H9 (cell line): ENCODE data around the gene TMEM91. TPM values are rescaled to one million over a fixed set of nuclear protein-coding genes. Genes with fewer than 3 reads are reported as not detected.

Experiments
- DNase-seq: peaks from one replicate; pipeline ENCODE4 v3.0.0-alpha.2; 2017
- H2AFZ ChIP-seq: one replicate; pipeline ENCODE4 v1.6.1; 2013; ENCODE audit warnings: mild to moderate bottlenecking, low read length, control low read depth, moderate library complexity
- H2AK5ac ChIP-seq: 2 replicates; pipeline ENCODE4 v1.6.1; 2013; ENCODE audit warnings: low read length, control low read depth, mixed read lengths; ENCODE audit not compliant: insufficient read length
- H2BK120ac ChIP-seq: one replicate; pipeline ENCODE4 v1.6.1; 2013; ENCODE audit warnings: low read depth, mild to moderate bottlenecking, low read length, control low read depth, inconsistent platforms; ENCODE audit not compliant: poor library complexity, severe bottlenecking
- H2BK12ac ChIP-seq: 2 replicates; pipeline ENCODE4 v1.6.1; 2013; ENCODE audit warnings: low read length, control low read depth, mixed read lengths, low read depth; ENCODE audit not compliant: insufficient read length
- H2BK15ac ChIP-seq: 2 replicates; pipeline ENCODE4 v1.6.1; 2013; ENCODE audit warnings: low read depth, low read length, control low read depth
- H2BK20ac ChIP-seq: one replicate; pipeline ENCODE4 v1.6.1; 2013; ENCODE audit warnings: low read depth, mild to moderate bottlenecking, low read length, control low read depth, inconsistent platforms; ENCODE audit not compliant: poor library complexity, severe bottlenecking
- H2BK5ac ChIP-seq: 2 replicates; pipeline ENCODE4 v1.6.1; 2013; ENCODE audit warnings: low read length, control low read depth, mixed read lengths; ENCODE audit not compliant: insufficient read length
- H3K14ac ChIP-seq: 2 replicates; pipeline ENCODE4 v1.6.1; 2013; ENCODE audit warnings: low read length, control low read depth; ENCODE audit not compliant: insufficient read depth
- H3K18ac ChIP-seq: 2 replicates; pipeline ENCODE4 v1.6.1; 2013; ENCODE audit warnings: low read depth, mild to moderate bottlenecking, mixed read lengths, low read length, control low read depth; ENCODE audit not compliant: insufficient read length
- H3K23ac ChIP-seq: 2 replicates; pipeline ENCODE4 v1.6.1; 2013; ENCODE audit warnings: low read length, control low read depth, mixed read lengths, low read depth; ENCODE audit not compliant: insufficient read length
- H3K23me2 ChIP-seq: 2 replicates; pipeline ENCODE4 v1.6.1; 2013; ENCODE audit warnings: low read depth, mild to moderate bottlenecking, mixed read lengths, low read length, control low read depth; ENCODE audit not compliant: insufficient read length, poor library complexity, severe bottlenecking
- H3K27ac ChIP-seq: 2 replicates; pipeline ENCODE4 v1.5.1; 2013; ENCODE audit warnings: low read length, control low read depth, mixed read lengths, low read depth; ENCODE audit not compliant: insufficient read length
- H3K27me3 ChIP-seq: 2 replicates; pipeline ENCODE4 v1.6.1; 2013; ENCODE audit warnings: low read length, control low read depth, inconsistent platforms; ENCODE audit not compliant: insufficient read depth
- H3K4ac ChIP-seq: 2 replicates; pipeline ENCODE4 v1.6.1; 2013; ENCODE audit warnings: low read depth, mild to moderate bottlenecking, control low read depth, inconsistent platforms, low read length, moderate library complexity
- H3K4me1 ChIP-seq: 2 replicates; pipeline ENCODE4 v1.6.1; 2013; ENCODE audit warnings: low read length, control low read depth, inconsistent platforms; ENCODE audit not compliant: insufficient read depth
- H3K4me2 ChIP-seq: 2 replicates; pipeline ENCODE4 v1.6.1; 2013; ENCODE audit warnings: low read length, control low read depth, mixed read lengths; ENCODE audit not compliant: insufficient read length, insufficient read depth
- H3K56ac ChIP-seq: 2 replicates; pipeline ENCODE4 v1.6.1; 2013; ENCODE audit warnings: low read depth, mild to moderate bottlenecking, mixed read lengths, low read length, control low read depth; ENCODE audit not compliant: insufficient read length
- H3K79me1 ChIP-seq: 2 replicates; pipeline ENCODE4 v1.6.1; 2013; ENCODE audit warnings: low read depth, mild to moderate bottlenecking, moderate library complexity, low read length, control low read depth, inconsistent platforms; ENCODE audit not compliant: insufficient read depth, poor library complexity, severe bottlenecking
- H3K79me2 ChIP-seq: 2 replicates; pipeline ENCODE4 v1.6.1; 2013; ENCODE audit warnings: low read length, control low read depth, inconsistent platforms; ENCODE audit not compliant: insufficient read depth
- H3K9ac ChIP-seq: 2 replicates; pipeline ENCODE4 v1.6.1; 2013; ENCODE audit warnings: low read length, control low read depth, mixed read lengths; ENCODE audit not compliant: insufficient read length; ENCODE audit errors: extremely low read depth
- H3K9me3 ChIP-seq: one replicate; pipeline ENCODE4 v1.6.1; 2013; ENCODE audit warnings: low read depth, low read length, inconsistent platforms; ENCODE audit not compliant: control insufficient read depth
- H3T11ph ChIP-seq: one replicate; pipeline ENCODE4 v1.6.1; 2013; ENCODE audit warnings: mild to moderate bottlenecking, low read length, control low read depth, inconsistent platforms
- H4K20me1 ChIP-seq: one replicate; pipeline ENCODE4 v1.6.1; 2013; ENCODE audit not compliant: control insufficient read depth, insufficient read length, insufficient read depth
- H4K5ac ChIP-seq: 2 replicates; pipeline ENCODE4 v1.6.1; 2013; ENCODE audit warnings: low read depth, mild to moderate bottlenecking, mixed read lengths, low read length, control low read depth; ENCODE audit not compliant: insufficient read length
- H4K8ac ChIP-seq: replicated peaks from 2 replicates; pipeline ENCODE4 v1.6.1; 2013; ENCODE audit warnings: low read length, control low read depth, mixed read lengths, low read depth; ENCODE audit not compliant: insufficient read length
- H4K91ac ChIP-seq: 2 replicates; pipeline ENCODE4 v1.6.1; 2013; ENCODE audit warnings: low read depth, mild to moderate bottlenecking, moderate library complexity, mixed read lengths, low read length, control low read depth; ENCODE audit not compliant: insufficient read length
- H3K27ac Mint-ChIP-seq, 3 experiments: 2 replicates in 2 of 3; 3 replicates in 1 of 3; pipeline ENCODE4 v1.8.0; 2020 to 2021; ENCODE audit warnings: mixed read lengths in 3 of 3, mild to moderate bottlenecking in 1 of 3, moderate library complexity in 1 of 3
- H3K27me3 Mint-ChIP-seq: 2 replicates; pipeline ENCODE4 v1.8.0; 2021; ENCODE audit warnings: low read depth, mild to moderate bottlenecking, moderate library complexity, mixed read lengths
- H3K36me3 Mint-ChIP-seq, 3 experiments: 2 replicates in 2 of 3; 3 replicates in 1 of 3; pipeline ENCODE4 v1.8.0; 2020 to 2021; ENCODE audit warnings: low read depth in 3 of 3, mixed read lengths in 3 of 3; ENCODE audit not compliant: insufficient read depth in 1 of 3
- H3K4me1 Mint-ChIP-seq, 2 experiments: 2 replicates each; pipeline ENCODE4 v1.8.0; 2020; ENCODE audit warnings: mixed read lengths in 2 of 2
- H3K4me3 Mint-ChIP-seq, 2 experiments: 2 replicates in 1 of 2; 3 replicates in 1 of 2; pipeline ENCODE4 v1.8.0; 2020 to 2021; ENCODE audit warnings: mild to moderate bottlenecking in 2 of 2, mixed read lengths in 2 of 2, moderate library complexity in 1 of 2
- H3K9me3 Mint-ChIP-seq, 2 experiments: 2 replicates in 1 of 2; 3 replicates in 1 of 2; pipeline ENCODE4 v1.8.0; 2020; ENCODE audit warnings: mild to moderate bottlenecking in 2 of 2, mixed read lengths in 2 of 2, moderate library complexity in 1 of 2
- WGBS: extraction: QIAGEN DNeasy Blood & Tissue Kit; methylation state at CpG from one replicate; pipeline ENCODE4 v1.1.7; 2013; ENCODE audit warnings: missing lambda C conversion rate, low lambda C conversion rate, mixed read lengths; ENCODE audit not compliant: insufficient read length; ENCODE audit errors: extremely low coverage; 5-methylcytosine and 5-hydroxymethylcytosine counted together
- total RNA-seq: library from RNA; stranded (reverse); gene quantifications from 2 replicates; pipeline ENCODE4 v1.2.1, GENCODE V29; 2021
- TF ChIP-seq, protein P1 (sequence below): fragments of 200-600 bp; sonication (generic); conservative IDR thresholded peaks from 3 replicates; pipeline ENCODE4 v1.8.0; 2021; ENCODE audit warnings: antibody characterized with exemption, mild to moderate bottlenecking

TMEM91 gene
- total RNA-seq, 1 experiment from 2014 or later = 5.7 TPM

DNA sequence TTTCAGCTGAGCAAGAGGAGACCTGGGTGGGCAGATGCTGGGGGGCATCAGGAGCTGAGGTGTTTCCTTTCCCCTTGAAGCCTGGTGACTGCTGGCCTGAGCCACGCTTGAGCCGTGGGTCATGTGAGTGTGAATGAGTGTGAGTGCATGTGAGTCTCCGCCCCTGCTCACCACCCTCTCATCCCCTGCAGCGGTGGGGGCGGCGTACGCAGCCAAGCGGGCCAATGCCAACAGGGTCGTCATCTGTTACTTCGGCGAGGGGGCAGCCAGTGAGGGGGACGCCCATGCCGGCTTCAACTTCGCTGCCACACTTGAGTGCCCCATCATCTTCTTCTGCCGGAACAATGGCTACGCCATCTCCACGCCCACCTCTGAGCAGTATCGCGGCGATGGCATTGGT is 45.6 kb downstream of the TMEM91 start:
- no peak for DNase-seq
- Mint-ChIP-seq H3K27ac (peak overlapping the region in 2 of 3 experiments; percentile 20 to 70; a peak in 4 of 7 replicates), H3K4me3 (no peak overlapping the region), H3K36me3 (peaks cover 14 to 51% (median 43%) of the 10 kb centered on the region in 3 experiments; a peak in 6 of 7 replicates), H3K27me3 (no peaks in the 10 kb centered on the region; the same call in none of the 2 replicates), H3K4me1 (peaks cover 3 to 11% of the 10 kb centered on the region in 2 experiments), H3K9me3 (no peaks in the 10 kb centered on the region)
- WGBS = no CpG with 5 or more reads among the region's 20 CpGs
- no peak overlapping the region for H2BK120ac ChIP-seq
- no peaks in the 10 kb centered on the region for H3K79me1 ChIP-seq
- no peak overlapping the region for H2BK20ac ChIP-seq
- no peak overlapping the region for H2BK15ac ChIP-seq
- peaks cover 2% of the 10 kb centered on the region for H4K20me1 ChIP-seq
- no peaks in the 10 kb centered on the region for H3K9me3 ChIP-seq
- H2BK5ac ChIP-seq = no peak overlapping the region
- no peak overlapping the region for H3K23ac ChIP-seq
- no peak overlapping the region for H4K91ac ChIP-seq
- H3K23me2 ChIP-seq = no peaks in the 10 kb centered on the region
- no peak overlapping the region for H4K8ac ChIP-seq
- H3K56ac ChIP-seq = no peak overlapping the region
- no peak overlapping the region for H3K9ac ChIP-seq
- no peak overlapping the region for H3K4ac ChIP-seq
- H3K27me3 ChIP-seq = no peaks in the 10 kb centered on the region
- H2BK12ac ChIP-seq = no peak overlapping the region
- no peak overlapping the region for H3K27ac ChIP-seq
- no peak overlapping the region for H3K14ac ChIP-seq
- no peaks in the 10 kb centered on the region for H3K79me2 ChIP-seq
- no peak overlapping the region for H3K18ac ChIP-seq
- TF ChIP-seq, protein P1, sequence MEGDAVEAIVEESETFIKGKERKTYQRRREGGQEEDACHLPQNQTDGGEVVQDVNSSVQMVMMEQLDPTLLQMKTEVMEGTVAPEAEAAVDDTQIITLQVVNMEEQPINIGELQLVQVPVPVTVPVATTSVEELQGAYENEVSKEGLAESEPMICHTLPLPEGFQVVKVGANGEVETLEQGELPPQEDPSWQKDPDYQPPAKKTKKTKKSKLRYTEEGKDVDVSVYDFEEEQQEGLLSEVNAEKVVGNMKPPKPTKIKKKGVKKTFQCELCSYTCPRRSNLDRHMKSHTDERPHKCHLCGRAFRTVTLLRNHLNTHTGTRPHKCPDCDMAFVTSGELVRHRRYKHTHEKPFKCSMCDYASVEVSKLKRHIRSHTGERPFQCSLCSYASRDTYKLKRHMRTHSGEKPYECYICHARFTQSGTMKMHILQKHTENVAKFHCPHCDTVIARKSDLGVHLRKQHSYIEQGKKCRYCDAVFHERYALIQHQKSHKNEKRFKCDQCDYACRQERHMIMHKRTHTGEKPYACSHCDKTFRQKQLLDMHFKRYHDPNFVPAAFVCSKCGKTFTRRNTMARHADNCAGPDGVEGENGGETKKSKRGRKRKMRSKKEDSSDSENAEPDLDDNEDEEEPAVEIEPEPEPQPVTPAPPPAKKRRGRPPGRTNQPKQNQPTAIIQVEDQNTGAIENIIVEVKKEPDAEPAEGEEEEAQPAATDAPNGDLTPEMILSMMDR = no peak
- H3T11ph ChIP-seq = no peak overlapping the region
- no peaks in the 10 kb centered on the region for H3K4me1 ChIP-seq
- no peak overlapping the region for H2AFZ ChIP-seq
- no peak overlapping the region for H4K5ac ChIP-seq
- no peak overlapping the region for H3K4me2 ChIP-seq
- no peak overlapping the region for H2AK5ac ChIP-seq
